Middle frontal gyrus (tissue), 1 donor: ENCODE measurements around the gene FRMD4A.
A peak's percentile ranks its signal among the peaks of the same experiment; 100 is the strongest.

Experiments used
- DNase-seq: peaks from one replicate; pipeline ENCODE4 v3.0.0-alpha.2; 2015; ENCODE audit warnings: low spot score; ENCODE audit errors: extremely low spot score

Gene FRMD4A

DNA sequence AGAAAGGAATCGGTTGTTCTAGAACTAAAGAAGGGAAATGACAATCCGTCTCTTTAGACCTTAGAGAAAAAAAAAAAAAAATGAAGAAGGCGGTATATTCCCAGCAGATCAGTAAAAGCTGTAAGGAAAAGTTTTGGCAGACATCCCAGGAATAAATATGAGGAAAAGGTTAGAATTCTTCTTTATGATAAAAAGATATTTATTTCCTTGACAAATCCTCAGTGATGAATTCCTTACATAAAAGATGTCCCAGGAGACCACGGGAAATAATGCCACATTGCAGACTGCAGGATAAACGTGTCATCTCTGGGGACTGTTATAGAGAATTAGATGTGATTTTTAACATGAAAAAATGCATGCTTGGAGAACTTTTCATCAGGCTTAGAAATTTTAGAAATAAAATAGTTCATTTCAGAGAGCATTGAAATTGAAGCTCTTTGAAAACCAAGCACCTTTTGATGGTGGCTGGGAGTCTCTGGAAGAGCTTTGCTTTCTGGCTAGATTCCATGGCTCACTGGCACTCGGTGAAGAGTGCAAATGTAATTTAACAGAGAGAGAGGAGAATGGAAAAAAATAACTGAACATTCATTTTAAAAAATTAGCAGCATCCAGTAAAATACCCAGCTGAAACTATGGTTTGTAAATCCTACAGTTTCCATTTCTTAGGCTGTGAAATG lies 645.8 kb downstream of the FRMD4A start:
- no peak for DNase-seq

DNA sequence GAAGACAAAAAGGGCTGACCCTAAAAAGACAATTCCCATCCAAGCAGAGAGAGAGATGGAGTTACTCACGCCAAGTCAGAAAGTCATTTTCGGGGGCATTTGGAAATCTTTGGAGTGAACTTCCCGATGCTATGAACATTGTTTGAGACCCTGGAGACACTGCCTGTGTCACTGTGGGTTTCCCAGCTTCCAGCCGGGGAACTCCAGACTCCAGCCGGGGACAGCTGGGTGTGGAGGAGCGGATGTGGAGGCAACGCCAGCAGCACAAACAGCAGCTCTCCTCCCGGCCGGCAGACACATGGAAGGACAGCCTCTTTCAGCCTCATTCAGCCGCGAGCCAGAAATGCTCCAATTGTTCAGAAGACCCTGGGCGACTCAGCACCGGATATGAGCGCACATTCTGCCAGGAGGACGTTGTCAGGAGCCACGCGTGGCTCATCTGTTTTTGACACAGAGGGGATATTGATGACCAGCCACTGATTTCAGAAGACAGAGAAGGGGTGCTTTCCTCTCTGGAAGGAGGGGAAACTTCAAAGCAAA lies 646.4 kb downstream of the FRMD4A start:
- peak; percentile 58 for DNase-seq

DNA sequence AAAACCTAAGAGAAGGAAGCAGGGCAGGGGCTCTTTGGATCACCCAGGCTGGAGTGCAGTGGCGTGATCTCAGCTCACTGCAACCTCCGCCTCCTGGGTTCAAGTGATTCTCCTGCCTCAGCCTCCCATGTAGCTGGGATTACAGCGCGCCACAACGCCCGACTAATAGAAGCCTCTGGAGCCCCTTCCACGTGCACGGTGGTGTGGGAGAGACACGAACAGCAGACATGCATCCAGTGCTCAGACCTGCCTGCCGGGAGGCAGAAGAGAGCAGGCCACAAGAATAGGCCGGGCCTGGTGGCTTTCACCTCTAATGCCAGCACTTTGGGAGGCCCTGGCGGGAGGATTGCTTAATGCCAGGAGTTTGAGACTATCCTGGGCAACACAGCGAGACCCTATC lies 647.7 kb downstream of the FRMD4A start:
- DNase-seq, result no peak

DNA sequence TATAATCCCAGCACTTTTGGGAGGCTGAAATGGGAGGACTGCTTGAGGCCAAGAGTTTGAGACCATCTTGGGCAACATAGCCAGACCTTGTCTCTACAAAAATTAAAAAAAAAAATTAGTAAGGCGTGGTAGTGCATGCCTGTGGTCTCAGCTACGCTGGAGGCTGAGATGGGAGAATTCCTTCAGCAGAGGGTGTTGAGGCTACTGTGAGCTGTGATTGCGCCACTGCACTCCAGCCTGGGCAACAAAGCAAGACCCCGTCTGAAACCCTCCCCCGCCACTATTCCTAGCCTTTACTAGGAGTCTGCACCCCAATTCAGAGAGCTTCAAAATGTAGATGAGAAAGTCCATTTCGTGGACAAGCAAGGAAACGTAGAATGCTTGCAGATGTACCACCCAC lies 648.8 kb downstream of the FRMD4A start:
- DNase-seq, result no peak

DNA sequence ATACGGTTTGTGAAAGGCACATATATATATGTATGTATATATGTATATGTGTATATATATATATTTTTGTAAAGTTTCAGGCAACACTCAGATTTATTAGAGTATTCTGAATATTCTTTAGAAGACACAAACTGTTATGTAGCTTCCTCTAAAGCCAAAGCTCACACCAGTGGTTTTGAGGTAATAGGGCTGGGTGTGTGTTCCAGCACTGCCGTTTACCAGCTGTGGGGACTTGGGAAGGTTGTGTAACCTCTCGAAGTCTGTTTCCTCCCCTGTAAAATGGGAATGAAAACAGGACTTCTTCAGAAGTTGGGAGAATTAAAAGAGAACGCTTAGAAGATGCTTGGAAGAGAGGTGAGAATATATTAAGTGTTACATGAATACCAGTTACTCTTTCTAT lies 649.2 kb downstream of the FRMD4A start:
- no peak for DNase-seq

DNA sequence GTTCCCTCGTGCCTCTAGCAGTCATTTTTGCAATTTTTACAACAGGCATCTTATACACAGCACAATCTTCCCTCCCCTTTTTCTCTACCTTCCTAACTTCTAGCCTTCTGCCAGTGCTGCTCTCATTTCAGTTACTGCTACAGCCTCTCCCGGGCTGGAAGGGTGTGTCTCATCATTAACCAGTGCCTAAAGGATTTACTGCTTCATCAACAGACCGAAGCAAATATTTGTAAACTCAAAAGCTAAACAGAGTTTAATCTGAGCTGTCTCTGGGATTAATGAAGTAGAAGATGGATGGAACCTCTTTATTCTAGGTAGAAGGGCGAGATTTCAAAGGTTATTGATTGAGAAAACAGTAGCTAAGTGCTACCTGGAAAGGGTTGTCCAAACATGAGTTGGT lies 649.6 kb downstream of the FRMD4A start:
- no peak for DNase-seq

DNA sequence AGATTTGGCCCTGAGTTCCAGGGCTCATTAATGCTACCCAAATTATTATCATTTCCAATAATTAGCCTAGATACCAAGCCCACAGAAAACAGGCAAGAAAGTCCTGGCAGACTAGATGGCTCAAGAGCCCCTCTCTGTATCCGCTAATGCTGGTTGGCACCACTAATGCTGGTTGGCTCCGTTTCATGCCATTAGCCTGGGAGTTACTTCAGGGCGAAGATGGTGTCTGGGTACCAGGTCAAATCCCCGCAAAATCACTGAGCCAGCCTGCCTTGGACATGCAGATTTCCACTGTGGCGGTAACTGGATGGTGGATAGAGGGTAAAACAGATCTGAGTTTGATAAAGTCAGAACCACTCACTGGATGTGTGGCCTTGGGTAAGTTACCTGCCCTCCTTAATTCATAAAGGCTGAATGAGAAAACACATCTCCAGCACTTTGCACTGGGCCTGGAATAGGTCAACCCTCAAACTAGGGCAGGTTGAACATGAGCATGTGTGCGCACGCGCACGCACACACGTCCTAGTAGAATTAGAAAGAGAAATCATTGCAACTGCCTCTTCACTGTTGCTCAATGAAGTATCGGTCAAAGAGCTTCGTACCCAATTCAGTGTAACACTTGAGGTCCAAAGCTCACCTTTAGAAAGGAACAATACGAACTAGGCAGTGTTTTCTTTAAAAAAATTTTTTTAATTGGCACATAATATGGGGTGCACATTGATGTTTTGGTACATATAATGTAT lies 652.5 kb downstream of the FRMD4A start:
- DNase-seq, result no peak

DNA sequence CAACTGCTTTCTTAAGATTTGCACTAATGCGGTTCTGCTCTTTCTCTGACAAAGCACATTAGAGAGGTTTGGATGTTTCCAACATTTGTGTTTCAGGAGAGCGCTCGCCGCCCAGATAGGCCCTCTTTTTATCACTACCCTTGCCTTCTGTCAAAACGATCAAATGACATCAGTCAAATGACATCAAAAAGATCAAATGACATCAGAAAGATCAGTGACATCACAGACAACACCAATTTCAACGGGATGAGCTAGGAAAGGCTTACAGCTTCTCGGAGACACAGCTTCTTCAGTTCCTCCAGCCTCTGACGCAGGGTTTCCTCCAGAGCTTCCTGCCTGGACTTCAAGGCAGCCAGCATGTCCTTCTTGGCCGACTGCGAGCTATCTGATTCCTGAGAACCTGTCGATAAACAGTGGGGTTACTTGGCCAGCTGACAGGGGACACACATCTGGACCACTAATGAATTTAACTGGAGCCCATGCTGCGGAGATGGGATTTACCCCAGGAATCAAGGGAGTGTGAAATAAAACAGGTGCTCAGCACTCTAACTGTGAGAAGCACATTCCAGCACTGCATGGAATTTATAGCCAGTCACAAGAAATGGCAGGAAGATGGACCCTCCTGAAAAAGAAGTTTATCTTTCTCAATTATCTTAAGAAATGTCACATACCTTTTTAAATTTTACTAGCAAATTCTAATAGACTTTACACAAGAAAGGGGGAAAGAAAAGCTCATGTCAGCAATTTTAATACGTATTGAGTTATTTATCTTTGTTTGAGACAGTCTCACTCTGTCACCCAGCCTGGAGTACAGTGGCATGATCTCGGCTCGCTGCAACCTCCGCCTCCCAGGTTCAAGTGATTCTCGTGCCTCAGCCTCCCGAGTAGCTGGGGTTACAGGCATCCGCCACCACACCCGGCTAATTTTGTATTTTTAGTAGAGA lies 655.8 kb downstream of the FRMD4A start:
- DNase-seq, result no peak

DNA sequence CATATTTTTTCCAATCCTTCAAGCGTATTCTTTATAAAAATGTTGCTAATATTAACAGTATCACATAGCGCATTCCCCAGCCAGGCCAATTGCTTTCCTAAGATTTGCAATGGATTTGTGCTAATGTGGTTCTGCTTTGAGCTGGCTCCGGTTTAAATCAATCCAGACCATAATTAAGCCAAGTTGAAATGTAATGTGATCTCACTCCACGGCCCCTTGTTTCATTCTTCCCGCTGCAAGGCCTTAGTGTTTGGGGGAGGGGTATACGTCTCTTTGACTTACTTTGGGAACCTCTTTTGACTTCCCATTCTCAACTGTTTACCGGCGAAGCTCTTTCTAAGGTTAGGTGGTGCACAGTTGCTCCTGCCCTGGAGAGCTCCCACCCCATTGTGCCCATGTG lies 657.6 kb downstream of the FRMD4A start:
- DNase-seq, result no peak

DNA sequence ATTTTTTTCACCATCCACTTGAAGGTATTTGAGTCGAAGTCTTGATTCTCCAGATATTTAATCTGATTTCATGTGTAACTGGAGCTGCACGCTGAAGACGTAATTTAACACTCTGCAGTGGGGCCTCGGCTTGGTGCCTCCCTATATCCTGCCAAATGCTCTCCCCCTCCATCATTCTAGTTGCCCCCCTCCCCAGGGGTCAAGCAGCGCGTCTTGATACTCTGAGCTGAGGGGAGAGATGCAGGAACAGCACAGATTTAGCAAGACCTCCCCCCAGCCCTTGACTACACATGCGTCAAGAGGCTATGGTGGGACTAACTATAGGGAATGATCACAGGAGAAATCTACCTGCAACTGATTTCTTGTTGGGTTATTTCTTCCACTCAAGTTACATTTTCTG lies 658.2 kb downstream of the FRMD4A start:
- no peak for DNase-seq

DNA sequence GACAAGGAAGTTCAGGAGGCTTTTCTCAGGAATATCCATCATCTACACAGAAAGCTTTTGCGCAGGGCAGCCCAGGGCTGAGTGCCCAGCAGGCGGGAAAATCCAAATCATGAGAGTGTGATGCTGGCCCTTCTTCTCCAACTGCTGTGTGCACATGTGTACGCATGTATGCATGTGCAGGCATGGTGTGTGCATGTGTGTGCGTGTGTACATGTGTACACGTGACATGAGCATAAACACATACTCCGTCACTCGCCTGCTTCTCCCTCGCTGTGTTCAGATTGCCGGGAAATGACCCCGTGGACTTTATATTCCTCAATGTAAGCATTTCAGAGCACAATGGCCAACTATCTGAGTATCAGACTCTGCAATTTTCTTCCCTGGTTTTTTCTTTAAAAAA lies 658.8 kb downstream of the FRMD4A start:
- DNase-seq, result no peak

DNA sequence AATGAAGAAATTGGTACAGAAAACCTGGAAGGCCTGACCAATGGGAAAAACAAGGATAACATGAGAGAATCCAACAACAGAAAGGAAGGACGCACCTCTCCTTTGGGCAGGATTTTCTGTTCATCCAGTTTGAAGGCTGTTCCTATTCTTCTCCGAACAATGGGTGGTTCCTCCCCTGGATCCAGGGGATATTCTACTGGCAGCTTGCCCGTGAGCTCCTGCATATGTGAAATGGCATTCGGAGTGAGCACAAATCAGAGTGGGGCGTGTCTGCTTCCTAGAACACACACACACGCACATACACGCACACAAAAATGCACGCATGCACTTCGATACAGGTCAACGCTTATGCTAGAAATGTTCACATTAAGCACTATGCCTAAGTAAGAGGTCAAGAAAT lies 660.4 kb downstream of the FRMD4A start:
- DNase-seq, result no peak

DNA sequence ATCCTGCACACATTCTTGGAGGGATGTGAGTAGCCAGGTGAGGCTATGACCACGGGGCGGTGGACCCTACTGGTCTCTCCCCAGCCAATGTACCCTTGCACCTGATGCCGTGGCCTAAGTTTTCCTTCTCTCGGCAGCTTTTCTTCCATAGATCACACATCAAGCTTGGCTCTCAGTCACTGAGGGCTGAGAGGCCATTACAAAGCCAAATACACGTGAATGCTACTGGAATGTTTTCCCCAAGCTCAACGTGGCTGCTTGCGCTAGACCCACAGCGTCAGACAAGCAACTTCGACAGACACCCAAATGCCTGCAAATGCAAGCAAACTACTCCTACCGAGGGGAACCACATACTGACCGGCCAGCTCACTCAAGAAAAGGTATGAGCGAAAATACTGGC lies 660.8 kb downstream of the FRMD4A start:
- DNase-seq, result no peak

DNA sequence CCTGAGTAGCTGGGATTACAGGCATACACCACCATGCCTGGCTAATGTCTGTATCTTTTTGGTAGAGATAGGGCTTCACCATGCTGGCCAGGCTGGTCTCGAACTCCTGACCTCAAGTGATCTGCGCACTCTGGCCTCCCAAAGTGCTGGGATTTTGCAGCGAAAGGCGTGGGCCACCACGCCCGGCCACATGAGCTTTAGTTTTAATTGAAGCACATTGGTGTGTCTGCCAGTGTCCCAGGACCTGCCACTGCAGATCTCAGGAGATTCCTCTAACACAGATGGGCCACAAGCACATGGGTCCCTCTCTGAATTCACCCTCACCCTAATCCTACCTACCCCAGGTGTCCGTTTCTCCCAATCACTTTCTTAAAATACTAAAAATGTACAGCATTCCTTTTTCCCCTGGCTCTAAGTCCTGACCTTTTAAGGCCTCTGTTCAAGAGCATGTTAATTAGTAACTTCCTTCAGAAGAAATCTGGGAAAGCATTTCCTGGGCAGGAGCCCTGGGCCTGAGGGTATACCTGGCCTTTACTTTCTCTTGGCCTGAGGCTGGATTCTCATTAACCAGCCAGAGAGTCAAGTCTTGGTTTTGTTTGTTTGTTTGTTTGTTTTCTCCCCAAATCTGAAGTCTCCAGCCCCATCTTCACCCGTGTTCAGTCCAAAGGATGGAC lies 661.4 kb downstream of the FRMD4A start:
- DNase-seq, result no peak

DNA sequence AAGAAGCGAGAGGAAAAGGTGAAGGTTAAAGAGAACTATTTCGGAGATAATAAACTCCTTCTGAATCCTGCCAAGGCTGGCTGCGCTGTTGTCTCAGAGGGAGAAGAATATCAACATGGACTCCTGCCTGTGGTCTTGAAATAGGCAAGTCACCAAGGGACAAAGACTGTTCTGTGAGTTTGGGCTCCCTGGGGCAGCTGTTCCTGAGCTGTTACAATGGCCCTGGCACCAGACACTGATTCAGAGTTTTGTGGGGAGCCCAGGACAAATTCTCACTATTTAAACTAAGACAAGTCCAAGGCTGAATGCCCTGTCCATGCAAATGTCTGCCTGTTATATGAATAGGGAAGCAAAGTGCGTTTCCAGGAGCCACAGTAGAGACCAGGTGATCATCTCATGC lies 662.6 kb downstream of the FRMD4A start:
- no peak for DNase-seq

DNA sequence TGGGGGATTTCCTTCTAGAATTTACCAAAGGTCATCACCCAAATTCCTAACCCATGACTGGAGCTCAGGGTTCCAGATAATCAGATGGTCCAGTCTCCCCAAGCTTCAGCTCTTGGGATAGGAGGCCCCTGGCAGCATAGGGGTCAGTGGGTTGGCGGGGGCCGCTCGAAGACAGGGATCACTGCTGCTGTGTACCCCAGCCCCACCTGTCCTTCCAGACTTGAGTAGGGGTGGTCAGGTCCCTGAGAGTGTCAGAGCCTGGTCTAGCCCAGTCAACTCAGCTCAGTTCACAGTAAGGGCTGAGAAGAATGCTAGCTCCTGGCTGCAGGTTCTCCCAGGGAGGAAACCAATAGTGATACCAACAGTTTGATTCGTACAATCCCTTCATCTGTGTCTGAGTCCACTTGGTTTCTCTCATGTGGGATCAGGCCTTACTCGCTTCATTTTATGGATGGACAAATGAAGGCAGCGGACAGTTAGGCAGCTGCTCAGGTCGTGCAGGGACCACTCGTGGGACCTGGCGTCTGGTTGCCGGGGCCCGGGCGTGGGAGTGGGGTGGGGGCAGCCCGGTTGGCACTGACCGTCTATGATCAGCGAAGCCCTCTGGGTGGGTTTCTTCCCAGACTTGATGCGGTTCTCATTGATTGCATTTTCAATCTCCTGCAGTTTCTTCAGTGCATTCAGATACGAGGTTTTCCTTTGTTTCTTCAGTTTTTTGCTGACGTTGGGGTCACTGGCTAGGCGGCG lies 665.0 kb downstream of the FRMD4A start:
- no peak for DNase-seq

DNA sequence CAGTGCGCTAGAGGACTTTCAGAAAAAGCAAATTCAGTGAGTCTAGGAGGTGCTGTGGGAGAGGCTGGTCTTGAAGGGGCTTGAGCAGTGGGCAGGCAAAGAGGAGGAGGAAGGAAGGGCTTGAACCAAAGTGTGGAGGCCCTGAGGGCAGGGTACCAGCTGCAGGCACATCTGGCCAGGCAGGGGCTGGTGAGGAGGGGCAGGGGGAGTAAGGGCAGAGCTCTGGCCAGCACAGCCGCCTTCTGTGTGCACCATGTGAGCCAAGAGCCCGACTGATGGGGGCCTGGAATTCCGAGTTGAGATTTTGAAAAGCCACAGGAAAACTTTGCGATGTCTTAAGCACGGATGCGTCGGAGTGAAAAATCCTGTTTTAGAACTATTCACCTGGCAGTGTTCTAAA lies 669.5 kb downstream of the FRMD4A start:
- no peak for DNase-seq

DNA sequence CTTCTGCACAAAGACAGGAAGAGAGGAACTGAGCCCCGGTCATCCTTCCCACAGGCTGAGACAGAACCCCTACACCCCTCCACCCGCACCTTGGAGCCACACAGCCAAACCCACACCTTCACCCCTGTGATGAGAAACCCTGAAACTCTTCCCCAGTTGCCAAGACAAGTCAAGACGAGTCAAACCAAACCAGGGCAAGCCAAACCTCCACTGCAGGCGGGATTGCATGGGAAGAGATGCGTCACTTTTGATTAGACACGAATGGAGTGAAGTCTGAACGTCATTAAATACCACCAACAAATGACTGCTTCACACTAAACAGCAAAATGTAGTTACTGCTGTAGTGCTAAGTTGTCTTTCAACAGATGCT lies 670.2 kb downstream of the FRMD4A start:
- no peak for DNase-seq

DNA sequence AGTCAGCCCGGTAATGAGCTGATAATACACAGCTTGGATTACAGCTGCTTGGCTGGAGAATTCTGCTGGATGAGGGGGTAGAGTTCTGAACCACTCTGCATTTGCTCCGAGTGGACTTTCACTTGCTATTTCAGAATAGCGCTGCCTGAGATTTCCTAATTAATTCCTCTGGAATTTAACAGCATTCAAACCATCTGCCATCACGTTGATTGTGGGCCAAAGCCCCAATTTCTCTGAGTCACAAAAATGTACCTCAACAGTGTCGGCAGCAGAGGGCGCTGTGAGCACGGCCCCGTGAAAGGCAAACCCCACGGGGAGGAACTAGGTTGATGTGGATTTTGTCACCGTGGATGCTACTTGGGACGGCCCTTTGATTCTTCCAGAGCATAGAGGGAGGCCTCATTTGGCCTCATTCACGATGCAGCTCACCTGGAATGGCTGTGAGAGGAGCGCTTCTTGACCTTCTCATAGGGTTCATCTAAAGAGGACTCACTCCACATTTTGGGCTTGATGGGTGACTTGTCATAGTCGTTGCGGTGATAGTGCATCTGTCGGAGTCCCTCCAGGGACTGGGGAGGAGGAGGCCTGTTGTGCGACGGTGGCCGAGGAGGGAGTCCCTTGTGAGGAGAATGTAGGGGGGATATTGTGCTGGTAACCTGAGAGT lies 670.7 kb downstream of the FRMD4A start:
- DNase-seq, result peak; percentile 84
